Right atrium auricular region (tissue), 2 donors: ENCODE measurements around the gene CAP2. TPM values are rescaled to one million over a fixed set of nuclear protein-coding genes. Genes with fewer than 3 reads are reported as not detected.

Experiments used
- DNase-seq: peaks from one replicate; pipeline ENCODE4 v3.0.0-alpha.2; 2019; ENCODE audit warnings: low spot score
- H3K27ac ChIP-seq, 2 donors: fragments of 200-600 bp; sonication (generic); 1 replicate in 1 of 2; 2 replicates in 1 of 2; pipeline ENCODE4 v1.5.1; 2016 to 2019
- H3K27me3 ChIP-seq, 2 donors: fragments of 200-600 bp; sonication (generic); one replicate each; pipeline versions ENCODE4 v1.5.1 to v1.6.0; 2017 to 2019
- H3K36me3 ChIP-seq: fragments of 200-600 bp; sonication (generic); one replicate; pipeline ENCODE4 v1.5.1; 2016
- H3K4me1 ChIP-seq, 2 donors: fragments of 200-600 bp; sonication (generic); one replicate each; pipeline versions ENCODE4 v1.5.1 to v1.6.0; 2017 to 2019
- H3K4me3 ChIP-seq, 2 donors: fragments of 200-600 bp; sonication (generic); 1 replicate in 1 of 2; 2 replicates in 1 of 2; pipeline ENCODE4 v1.5.1; 2017 to 2019; ENCODE audit warnings: mild to moderate bottlenecking in 1 of 2, moderate library complexity in 1 of 2
- H3K9me3 ChIP-seq, 2 donors: fragments of 200-600 bp; sonication (generic); one replicate each; pipeline ENCODE4 v1.5.1; 2019
- total RNA-seq, 2 donors: library from RNA; depleted of rRNA; stranded (reverse); fragments of >200 nt; gene quantifications; one replicate each; pipeline ENCODE4 v1.1.0, GENCODE V29; 2016
- TF ChIP-seq, protein P1 (sequence below), 2 donors: fragments of 200-600 bp; sonication (generic); IDR thresholded peaks; one replicate each; pipeline ENCODE4 v1.5.1; 2019; ENCODE audit warnings: antibody characterized with exemption in 2 of 2

CAP2 gene
- total RNA-seq, 2 donors from 2014 or later: 59.9 to 63.6 TPM

DNA sequence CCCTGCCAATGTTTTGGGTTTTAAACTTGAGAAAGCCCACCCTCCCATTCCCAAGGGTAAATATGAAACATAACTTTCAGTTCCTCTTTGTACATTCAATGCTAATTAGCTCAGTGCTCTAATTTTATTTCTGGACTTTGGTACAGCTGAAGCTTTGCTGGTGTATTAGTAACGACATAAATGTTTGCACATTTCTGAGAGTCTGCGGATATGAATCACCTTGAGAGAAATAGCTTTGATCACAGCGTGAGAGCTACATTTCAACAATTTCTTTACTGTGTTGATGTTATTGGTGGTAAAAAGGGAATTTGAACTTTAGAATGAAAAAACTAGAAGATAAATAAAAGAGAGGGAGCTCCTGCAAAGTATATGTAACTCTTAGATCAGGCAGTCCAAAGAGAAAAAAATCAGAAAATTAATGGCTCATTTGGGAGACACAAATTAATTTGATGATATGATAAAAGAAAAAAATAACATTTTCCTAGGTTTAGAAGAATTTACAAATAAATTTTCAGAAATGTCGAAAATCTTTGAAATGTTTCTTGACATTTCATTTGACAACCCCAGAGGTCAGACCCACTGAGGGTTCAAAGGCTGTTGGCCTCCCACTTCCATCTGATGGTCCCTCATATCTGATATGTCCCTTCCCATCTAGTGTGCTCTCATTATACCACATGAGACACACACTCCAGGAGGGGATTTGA lies 38.5 kb upstream of the CAP2 start:
- DNase-seq: no peak
- Histone ChIP-seq H3K36me3 (no peaks in the 10 kb centered on the region), H3K4me1 (no peaks in the 10 kb centered on the region), H3K9me3 (no peaks in the 10 kb centered on the region), H3K27me3 (no peaks in the 10 kb centered on the region), H3K27ac (no peak overlapping the region), H3K4me3 (no peak overlapping the region)
- TF ChIP-seq, protein P1, sequence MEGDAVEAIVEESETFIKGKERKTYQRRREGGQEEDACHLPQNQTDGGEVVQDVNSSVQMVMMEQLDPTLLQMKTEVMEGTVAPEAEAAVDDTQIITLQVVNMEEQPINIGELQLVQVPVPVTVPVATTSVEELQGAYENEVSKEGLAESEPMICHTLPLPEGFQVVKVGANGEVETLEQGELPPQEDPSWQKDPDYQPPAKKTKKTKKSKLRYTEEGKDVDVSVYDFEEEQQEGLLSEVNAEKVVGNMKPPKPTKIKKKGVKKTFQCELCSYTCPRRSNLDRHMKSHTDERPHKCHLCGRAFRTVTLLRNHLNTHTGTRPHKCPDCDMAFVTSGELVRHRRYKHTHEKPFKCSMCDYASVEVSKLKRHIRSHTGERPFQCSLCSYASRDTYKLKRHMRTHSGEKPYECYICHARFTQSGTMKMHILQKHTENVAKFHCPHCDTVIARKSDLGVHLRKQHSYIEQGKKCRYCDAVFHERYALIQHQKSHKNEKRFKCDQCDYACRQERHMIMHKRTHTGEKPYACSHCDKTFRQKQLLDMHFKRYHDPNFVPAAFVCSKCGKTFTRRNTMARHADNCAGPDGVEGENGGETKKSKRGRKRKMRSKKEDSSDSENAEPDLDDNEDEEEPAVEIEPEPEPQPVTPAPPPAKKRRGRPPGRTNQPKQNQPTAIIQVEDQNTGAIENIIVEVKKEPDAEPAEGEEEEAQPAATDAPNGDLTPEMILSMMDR (IDR thresholded peaks at IDR 0.05): no peak

DNA sequence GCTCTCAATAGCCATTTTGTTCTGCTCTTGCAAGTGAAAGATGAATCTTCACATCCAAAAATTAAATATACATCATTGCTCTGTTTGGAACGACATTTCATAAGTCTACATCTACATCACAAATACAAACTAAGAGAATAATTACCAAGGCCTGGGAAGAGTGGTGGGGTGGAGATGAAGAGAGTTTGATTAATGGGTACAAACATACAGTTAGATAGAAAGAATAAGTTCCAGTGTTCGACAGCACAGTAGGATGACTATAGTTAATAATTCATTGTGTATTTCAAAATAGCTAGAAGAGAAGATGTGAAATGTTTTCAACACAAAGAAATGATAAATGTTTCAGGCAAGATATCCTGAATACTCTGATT lies 38.0 kb upstream of the CAP2 start:
- no peaks in the 10 kb centered on the region for H3K27me3 ChIP-seq
- H3K36me3 ChIP-seq: no peaks in the 10 kb centered on the region
- H3K9me3 ChIP-seq: no peaks in the 10 kb centered on the region
- no peak overlapping the region for H3K27ac ChIP-seq
- DNase-seq: no peak
- H3K4me3 ChIP-seq: no peak overlapping the region
- no peaks in the 10 kb centered on the region for H3K4me1 ChIP-seq
- TF ChIP-seq, protein P1 (IDR thresholded peaks at IDR 0.05): no peak

DNA sequence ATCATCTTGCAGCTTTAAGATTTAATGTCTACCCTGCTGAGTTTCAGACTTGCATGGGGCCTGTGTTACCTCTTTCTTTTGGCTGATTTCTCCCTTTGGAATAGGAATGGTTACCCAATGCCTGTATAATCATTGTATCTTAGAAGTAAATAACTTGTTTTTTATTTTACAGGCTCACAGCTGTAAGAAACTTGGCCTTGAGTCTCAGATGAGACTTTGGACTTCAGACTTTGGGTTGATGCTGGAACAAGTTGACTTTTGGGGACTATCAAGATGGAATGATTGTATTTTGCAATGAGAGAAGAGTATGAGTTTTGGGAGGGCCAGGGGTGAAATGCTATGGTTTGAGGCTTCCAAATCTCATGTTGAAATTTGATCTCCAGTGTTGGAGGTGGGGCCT lies 34.9 kb upstream of the CAP2 start:
- H3K36me3 ChIP-seq: no peaks in the 10 kb centered on the region
- TF ChIP-seq, protein P1 (IDR thresholded peaks at IDR 0.05): no peak
- no peak for DNase-seq
- H3K9me3 ChIP-seq: no peaks in the 10 kb centered on the region
- no peak overlapping the region for H3K27ac ChIP-seq
- H3K27me3 ChIP-seq: no peaks in the 10 kb centered on the region
- no peaks in the 10 kb centered on the region for H3K4me1 ChIP-seq
- H3K4me3 ChIP-seq: no peak overlapping the region

DNA sequence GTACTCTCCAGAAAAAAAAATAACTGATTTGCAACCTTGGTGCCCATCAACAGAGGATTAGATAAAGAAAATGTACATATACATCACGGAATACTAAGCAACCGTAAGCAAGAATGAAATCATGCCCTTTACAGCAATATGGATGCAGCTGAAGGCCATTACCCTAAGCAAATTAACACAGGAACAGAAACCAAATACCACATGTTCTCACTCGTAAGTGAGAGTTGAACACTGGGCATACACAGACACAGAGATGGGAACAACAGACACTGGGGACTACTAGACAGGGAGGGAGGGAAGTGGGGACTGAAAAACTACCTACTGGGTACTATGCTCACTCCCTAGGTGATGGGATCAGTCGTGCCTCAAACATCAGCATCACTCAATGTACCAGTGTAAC lies 32.8 kb upstream of the CAP2 start:
- Histone ChIP-seq H3K4me3 (no peak overlapping the region), H3K9me3 (no peaks in the 10 kb centered on the region), H3K4me1 (no peaks in the 10 kb centered on the region), H3K36me3 (no peaks in the 10 kb centered on the region), H3K27ac (no peak overlapping the region), H3K27me3 (no peaks in the 10 kb centered on the region)
- TF ChIP-seq, protein P1 (IDR thresholded peaks at IDR 0.05): no peak
- DNase-seq: no peak

DNA sequence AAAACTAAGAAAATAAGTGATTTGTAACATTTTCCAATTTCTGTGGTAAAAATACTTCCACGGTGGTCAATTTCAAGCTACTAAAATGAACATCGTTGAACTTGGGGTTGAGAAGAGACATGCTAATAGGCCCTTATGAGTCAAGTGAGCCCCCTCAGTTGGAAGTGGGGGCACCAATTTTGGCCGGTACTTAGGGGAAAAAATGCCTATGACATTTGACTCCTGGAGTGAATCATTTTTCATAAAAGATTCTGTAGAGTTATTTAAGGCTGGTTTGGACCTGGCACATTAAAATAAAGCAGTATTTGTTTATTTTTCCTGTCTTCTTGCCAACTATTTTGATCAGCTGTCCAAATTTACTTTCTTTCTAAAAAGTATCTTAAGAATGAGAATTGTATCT lies 32.4 kb upstream of the CAP2 start:
- H3K27ac ChIP-seq: no peak overlapping the region

More for the DNA sequence above, 32.4 kb upstream of the CAP2 start:
- H3K4me1 ChIP-seq: no peaks in the 10 kb centered on the region
- DNase-seq: no peak
- no peak overlapping the region for H3K4me3 ChIP-seq
- TF ChIP-seq, protein P1 (IDR thresholded peaks at IDR 0.05): no peak
- no peaks in the 10 kb centered on the region for H3K36me3 ChIP-seq
- H3K9me3 ChIP-seq: no peaks in the 10 kb centered on the region
- no peaks in the 10 kb centered on the region for H3K27me3 ChIP-seq
